GM12878 (cell line): ENCODE measurements around the gene GGCX. TPM values are rescaled to one million over a fixed set of nuclear protein-coding genes. Genes with fewer than 3 reads are reported as not detected.

Source experiments
- BCL11A ChIP-seq: IDR thresholded peaks from 2 replicates; pipeline ENCODE4 v1.6.1; 2011; ENCODE audit warnings: low read depth, low read length
- BRCA1 ChIP-seq: IDR thresholded peaks from 2 replicates; pipeline ENCODE4 v1.6.1; 2011; ENCODE audit warnings: low read depth, low read length, improper control_type of control experiment
- DPF2 ChIP-seq: fragments of 450-650 bp; IDR thresholded peaks from 2 replicates; pipeline ENCODE4 v1.6.1; 2017; ENCODE audit warnings: mild to moderate bottlenecking
- GABPA ChIP-seq: IDR thresholded peaks from 2 replicates; pipeline ENCODE4 v1.6.1; 2014; ENCODE audit warnings: antibody characterized with exemption, low read depth, mild to moderate bottlenecking, inconsistent platforms
- HCFC1 ChIP-seq: fragments of 150-350 bp; IDR thresholded peaks from 2 replicates; pipeline ENCODE4 v1.6.1; 2014; ENCODE audit warnings: low read length
- IKZF2 ChIP-seq, 2 experiments: fragments of 450-650 bp; IDR thresholded peaks; 2 replicates each; pipeline ENCODE4 v1.6.1; 2017; ENCODE audit warnings: mild to moderate bottlenecking in 2 of 2, moderate library complexity in 2 of 2
- KAT2A ChIP-seq: conservative IDR thresholded peaks from 2 replicates; pipeline ENCODE4 v1.6.1; 2011; ENCODE audit warnings: low read depth, low read length; ENCODE audit not compliant: control insufficient read depth
- LARP7 ChIP-seq: fragments of 450-650 bp; IDR thresholded peaks from 2 replicates; pipeline ENCODE4 v1.6.1; 2017; ENCODE audit warnings: mild to moderate bottlenecking
- MTA2 ChIP-seq: fragments of 450-650 bp; IDR thresholded peaks from 2 replicates; pipeline ENCODE4 v1.6.1; 2016; ENCODE audit warnings: low read depth, mild to moderate bottlenecking, moderate library complexity
- MTA3 ChIP-seq: IDR thresholded peaks from 2 replicates; pipeline ENCODE4 v1.6.1; 2012; ENCODE audit warnings: low read length, inconsistent platforms, borderline replicate concordance
- MXI1 ChIP-seq: fragments of 150-350 bp; IDR thresholded peaks from 2 replicates; pipeline ENCODE4 v1.6.1; 2011; ENCODE audit warnings: low read depth, mild to moderate bottlenecking, inconsistent platforms, low read length, improper control_type of control experiment
- NFXL1 ChIP-seq: fragments of 450-650 bp; IDR thresholded peaks from 2 replicates; pipeline ENCODE4 v1.6.1; 2017; ENCODE audit warnings: antibody characterized with exemption, mild to moderate bottlenecking, borderline replicate concordance
- NRF1 ChIP-seq: conservative IDR thresholded peaks from 2 replicates; pipeline ENCODE4 v1.6.1; 2011; ENCODE audit warnings: mild to moderate bottlenecking, low read depth, low read length, improper control_type of control experiment
- POLR2A ChIP-seq: IDR thresholded peaks from 2 replicates; pipeline ENCODE4 v1.6.1; 2011; ENCODE audit warnings: low read depth, mild to moderate bottlenecking, low read length
- SIN3A ChIP-seq: IDR thresholded peaks from 2 replicates; pipeline ENCODE4 v1.6.1; 2012; ENCODE audit warnings: low read depth, low read length, improper control_type of control experiment
- SMAD1 ChIP-seq: fragments of 450-650 bp; IDR thresholded peaks from 2 replicates; pipeline ENCODE4 v1.6.1; 2018; ENCODE audit warnings: mild to moderate bottlenecking, low read depth; ENCODE audit not compliant: partially characterized antibody
- STAT1 ChIP-seq: fragments of 450-650 bp; conservative IDR thresholded peaks from 2 replicates; pipeline ENCODE4 v1.6.1; 2014; ENCODE audit warnings: antibody characterized with exemption, mild to moderate bottlenecking
- TARDBP ChIP-seq: IDR thresholded peaks from 2 replicates; pipeline ENCODE4 v1.6.1; 2016; ENCODE audit warnings: borderline replicate concordance
- ZSCAN29 ChIP-seq: fragments of 450-650 bp; IDR thresholded peaks from 2 replicates; pipeline ENCODE4 v1.6.1; 2017; ENCODE audit warnings: mild to moderate bottlenecking, moderate library complexity
- polyA plus RNA-seq, 11 experiments: library from polyadenylated mRNA; depleted of rRNA in 4 of 11; unstranded in 6 of 11; stranded (reverse) in 5 of 11; fragments of >200 nt; fragmentation: Nextera tagmentation in 4 of 11; fragmentation: Illumina TruSeq in 1 of 11; extraction: Ambion mirVana in 4 of 11; extraction: Trizol in 1 of 11; gene quantifications; 1 replicate in 1 of 11; 2 replicates in 10 of 11; pipeline versions ENCODE4 v1.2.1 to v1.2.3, GENCODE V29; 2011 to 2016; ENCODE audit warnings: inconsistent platforms in 2 of 11, missing spikeins in 2 of 11, low read depth in 1 of 11
- total RNA-seq, 4 experiments: library from RNA; depleted of rRNA in 3 of 4; stranded (reverse); fragments of >200 nt in 3 of 4; fragmentation: Illumina TruSeq in 1 of 4; extraction: Trizol in 1 of 4; gene quantifications; 2 replicates each; pipeline versions ENCODE4 v1.2.1 to v1.2.3, GENCODE V29; 2013 to 2021
- TF ChIP-seq, protein P1 (sequence below): fragments of 450-650 bp; IDR thresholded peaks from 2 replicates; pipeline ENCODE4 v1.6.1; 2016; ENCODE audit warnings: mild to moderate bottlenecking
- TF ChIP-seq, protein P2 (sequence below): IDR thresholded peaks from 2 replicates; pipeline ENCODE4 v1.6.1; 2011; ENCODE audit warnings: borderline replicate concordance, low read depth, mild to moderate bottlenecking, moderate library complexity, low read length; ENCODE audit not compliant: insufficient read depth, poor library complexity, severe bottlenecking
- TF ChIP-seq, protein P3 (sequence below): fragments of 450-650 bp; IDR thresholded peaks from 2 replicates; pipeline ENCODE4 v1.6.1; 2018; ENCODE audit warnings: borderline replicate concordance, mild to moderate bottlenecking; ENCODE audit not compliant: partially characterized antibody
- TF ChIP-seq, protein P4 (sequence below): fragments of 450-650 bp; formaldehyde crosslinking; IDR thresholded peaks from 2 replicates; pipeline ENCODE4 v1.5.0; 2022; ENCODE audit warnings: mild to moderate bottlenecking, missing genetic modification characterization

GGCX gene
- total and polyA plus RNA-seq, 10 of the 15 experiments (the other 5 are each of a cell fraction or from before 2014, with no cell fraction given), result 18.1 to 52.7 (median 25.0) TPM

DNA sequence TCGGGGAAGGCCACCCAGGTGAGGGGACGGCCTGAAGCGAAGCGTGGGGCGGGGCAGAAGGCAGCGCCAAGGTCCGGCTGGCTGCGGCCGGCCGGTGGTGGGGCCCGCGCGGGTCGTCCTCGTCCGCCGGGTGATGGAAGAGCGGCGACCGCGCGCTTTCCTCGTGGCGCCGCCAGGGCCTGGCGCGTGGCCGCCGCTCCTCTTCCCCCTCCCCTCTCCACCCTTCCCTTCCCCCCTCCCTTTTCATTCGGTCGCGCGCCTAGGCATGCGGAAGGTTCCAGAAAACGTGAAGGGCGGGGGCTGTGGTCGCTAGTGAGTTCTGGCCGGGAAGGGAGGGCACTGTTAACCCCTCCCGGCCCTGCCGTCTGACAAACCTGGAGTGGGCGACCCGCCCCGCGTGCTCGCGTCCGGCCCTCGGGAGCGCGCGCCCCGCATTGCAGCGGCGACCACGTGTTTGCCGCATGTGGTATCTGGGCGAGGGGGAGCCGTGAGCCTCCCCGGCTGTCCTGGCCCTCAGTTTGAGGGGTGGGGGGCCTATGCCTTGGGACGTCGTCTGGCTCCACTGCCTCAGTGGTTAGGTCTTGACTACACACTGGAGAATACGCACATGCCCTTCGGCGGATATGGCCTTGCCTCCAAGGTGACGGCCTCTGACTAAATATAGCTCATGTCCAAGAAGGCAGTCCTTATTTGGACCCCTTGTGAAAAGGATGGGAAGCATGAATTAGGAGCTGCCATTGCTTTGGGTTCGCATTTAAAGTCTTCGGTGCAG is 21.7 kb downstream of the GGCX start (continued):
- TF ChIP-seq BRCA1, result no peak; the same call in 1 of the 2 replicates
- no peak for TF ChIP-seq KAT2A
- TF ChIP-seq GABPA, result no peak
- no peak for TF ChIP-seq NRF1
- no peak for TF ChIP-seq MTA2
- peak in 1 of 2 experiments; percentile 28; a peak in 1 of 4 replicates for TF ChIP-seq IKZF2 (IDR thresholded peaks at IDR 0.05)
- peak; percentile 58 for TF ChIP-seq POLR2A
- TF ChIP-seq, protein P1, sequence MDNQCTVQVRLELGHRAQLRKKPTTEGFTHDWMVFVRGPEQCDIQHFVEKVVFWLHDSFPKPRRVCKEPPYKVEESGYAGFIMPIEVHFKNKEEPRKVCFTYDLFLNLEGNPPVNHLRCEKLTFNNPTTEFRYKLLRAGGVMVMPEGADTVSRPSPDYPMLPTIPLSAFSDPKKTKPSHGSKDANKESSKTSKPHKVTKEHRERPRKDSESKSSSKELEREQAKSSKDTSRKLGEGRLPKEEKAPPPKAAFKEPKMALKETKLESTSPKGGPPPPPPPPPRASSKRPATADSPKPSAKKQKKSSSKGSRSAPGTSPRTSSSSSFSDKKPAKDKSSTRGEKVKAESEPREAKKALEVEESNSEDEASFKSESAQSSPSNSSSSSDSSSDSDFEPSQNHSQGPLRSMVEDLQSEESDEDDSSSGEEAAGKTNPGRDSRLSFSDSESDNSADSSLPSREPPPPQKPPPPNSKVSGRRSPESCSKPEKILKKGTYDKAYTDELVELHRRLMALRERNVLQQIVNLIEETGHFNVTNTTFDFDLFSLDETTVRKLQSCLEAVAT, result 0 out of 2 replicates have a peak, but pooled peaks have one; percentile 56
- peak; percentile 13; the same call in 1 of the 2 replicates for TF ChIP-seq LARP7
- TF ChIP-seq MXI1, result peak; percentile 98
- no peak for TF ChIP-seq TARDBP
- no peak for TF ChIP-seq ZSCAN29
- TF ChIP-seq HCFC1, result no peak
- TF ChIP-seq, protein P2, sequence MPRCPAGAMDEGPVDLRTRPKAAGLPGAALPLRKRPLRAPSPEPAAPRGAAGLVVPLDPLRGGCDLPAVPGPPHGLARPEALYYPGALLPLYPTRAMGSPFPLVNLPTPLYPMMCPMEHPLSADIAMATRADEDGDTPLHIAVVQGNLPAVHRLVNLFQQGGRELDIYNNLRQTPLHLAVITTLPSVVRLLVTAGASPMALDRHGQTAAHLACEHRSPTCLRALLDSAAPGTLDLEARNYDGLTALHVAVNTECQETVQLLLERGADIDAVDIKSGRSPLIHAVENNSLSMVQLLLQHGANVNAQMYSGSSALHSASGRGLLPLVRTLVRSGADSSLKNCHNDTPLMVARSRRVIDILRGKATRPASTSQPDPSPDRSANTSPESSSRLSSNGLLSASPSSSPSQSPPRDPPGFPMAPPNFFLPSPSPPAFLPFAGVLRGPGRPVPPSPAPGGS, result peak; percentile 26
- TF ChIP-seq BCL11A, result no peak
- TF ChIP-seq, protein P3, sequence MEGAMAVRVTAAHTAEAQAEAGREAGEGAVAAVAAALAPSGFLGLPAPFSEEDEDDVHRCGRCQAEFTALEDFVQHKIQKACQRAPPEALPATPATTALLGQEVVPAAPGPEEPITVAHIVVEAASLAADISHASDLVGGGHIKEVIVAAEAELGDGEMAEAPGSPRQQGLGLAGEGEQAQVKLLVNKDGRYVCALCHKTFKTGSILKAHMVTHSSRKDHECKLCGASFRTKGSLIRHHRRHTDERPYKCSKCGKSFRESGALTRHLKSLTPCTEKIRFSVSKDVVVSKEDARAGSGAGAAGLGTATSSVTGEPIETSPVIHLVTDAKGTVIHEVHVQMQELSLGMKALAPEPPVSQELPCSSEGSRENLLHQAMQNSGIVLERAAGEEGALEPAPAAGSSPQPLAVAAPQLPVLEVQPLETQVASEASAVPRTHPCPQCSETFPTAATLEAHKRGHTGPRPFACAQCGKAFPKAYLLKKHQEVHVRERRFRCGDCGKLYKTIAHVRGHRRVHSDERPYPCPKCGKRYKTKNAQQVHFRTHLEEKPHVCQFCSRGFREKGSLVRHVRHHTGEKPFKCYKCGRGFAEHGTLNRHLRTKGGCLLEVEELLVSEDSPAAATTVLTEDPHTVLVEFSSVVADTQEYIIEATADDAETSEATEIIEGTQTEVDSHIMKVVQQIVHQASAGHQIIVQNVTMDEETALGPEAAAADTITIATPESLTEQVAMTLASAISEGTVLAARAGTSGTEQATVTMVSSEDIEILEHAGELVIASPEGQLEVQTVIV, result no peak
- TF ChIP-seq MTA3, result no peak
- TF ChIP-seq, protein P4, sequence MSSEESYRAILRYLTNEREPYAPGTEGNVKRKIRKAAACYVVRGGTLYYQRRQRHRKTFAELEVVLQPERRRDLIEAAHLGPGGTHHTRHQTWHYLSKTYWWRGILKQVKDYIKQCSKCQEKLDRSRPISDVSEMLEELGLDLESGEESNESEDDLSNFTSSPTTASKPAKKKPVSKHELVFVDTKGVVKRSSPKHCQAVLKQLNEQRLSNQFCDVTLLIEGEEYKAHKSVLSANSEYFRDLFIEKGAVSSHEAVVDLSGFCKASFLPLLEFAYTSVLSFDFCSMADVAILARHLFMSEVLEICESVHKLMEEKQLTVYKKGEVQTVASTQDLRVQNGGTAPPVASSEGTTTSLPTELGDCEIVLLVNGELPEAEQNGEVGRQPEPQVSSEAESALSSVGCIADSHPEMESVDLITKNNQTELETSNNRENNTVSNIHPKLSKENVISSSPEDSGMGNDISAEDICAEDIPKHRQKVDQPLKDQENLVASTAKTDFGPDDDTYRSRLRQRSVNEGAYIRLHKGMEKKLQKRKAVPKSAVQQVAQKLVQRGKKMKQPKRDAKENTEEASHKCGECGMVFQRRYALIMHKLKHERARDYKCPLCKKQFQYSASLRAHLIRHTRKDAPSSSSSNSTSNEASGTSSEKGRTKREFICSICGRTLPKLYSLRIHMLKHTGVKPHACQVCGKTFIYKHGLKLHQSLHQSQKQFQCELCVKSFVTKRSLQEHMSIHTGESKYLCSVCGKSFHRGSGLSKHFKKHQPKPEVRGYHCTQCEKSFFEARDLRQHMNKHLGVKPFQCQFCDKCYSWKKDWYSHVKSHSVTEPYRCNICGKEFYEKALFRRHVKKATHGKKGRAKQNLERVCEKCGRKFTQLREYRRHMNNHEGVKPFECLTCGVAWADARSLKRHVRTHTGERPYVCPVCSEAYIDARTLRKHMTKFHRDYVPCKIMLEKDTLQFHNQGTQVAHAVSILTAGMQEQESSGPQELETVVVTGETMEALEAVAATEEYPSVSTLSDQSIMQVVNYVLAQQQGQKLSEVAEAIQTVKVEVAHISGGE (CRISPR knock-in tag), result no peak
- no peak for TF ChIP-seq SIN3A
- no peak for TF ChIP-seq NFXL1
- TF ChIP-seq DPF2, result no peak
- TF ChIP-seq STAT1, result no peak
- TF ChIP-seq SMAD1, result no peak
